NCI-H526 (cell line): ENCODE measurements around the gene SERTAD2.
A peak's percentile ranks its signal among the peaks of the same experiment; 100 is the strongest.

Experiments
- DNase-seq, 2 experiments: peaks; one replicate each; lab custom pipeline; 2025; lab: John Stamatoyannopoulos, UW

SERTAD2 gene

GRCh38 chr2:64675860-64676259, 22.1 kb upstream of the SERTAD2 start:
- DNase-seq: no peak

GRCh38 chr2:64672708-64673107, 19.0 kb upstream of the SERTAD2 start:
- DNase-seq: no peak

GRCh38 chr2:64670047-64670446, 16.3 kb upstream of the SERTAD2 start:
- no peak for DNase-seq

- no peak for DNase-seq
These were observed 15.6 kb upstream of the SERTAD2 start for GRCh38 chr2:64669288-64669687.

GRCh38 chr2:64668542-64668941, 14.8 kb upstream of the SERTAD2 start:
- no peak for DNase-seq

GRCh38 chr2:64667535-64667934, 13.8 kb upstream of the SERTAD2 start:
- no peak for DNase-seq

GRCh38 chr2:64666810-64667438, 13.2 kb upstream of the SERTAD2 start:
- DNase-seq: no peak

GRCh38 chr2:64665709-64666108, 12.0 kb upstream of the SERTAD2 start:
- no peak for DNase-seq

- no peak for DNase-seq
These were observed 9.7 kb upstream of the SERTAD2 start for GRCh38 chr2:64663402-64663801.

GRCh38 chr2:64661741-64662169, 8.0 kb upstream of the SERTAD2 start:
- DNase-seq: no peak

- no peak for DNase-seq
These were observed 5.5 kb upstream of the SERTAD2 start for GRCh38 chr2:64659252-64659651.

- no peak for DNase-seq
These were observed 4.6 kb upstream of the SERTAD2 start for GRCh38 chr2:64658269-64658668.

- DNase-seq: no peak
These were observed 3.7 kb upstream of the SERTAD2 start for GRCh38 chr2:64657411-64657810.

GRCh38 chr2:64656379-64656778, 2.7 kb upstream of the SERTAD2 start:
- DNase-seq: no peak

GRCh38 chr2:64655873-64656272, 2.2 kb upstream of the SERTAD2 start:
- DNase-seq: no peak

GRCh38 chr2:64655018-64655664, 1.4 kb upstream of the SERTAD2 start:
- DNase-seq: peak in 1 of 2 experiments; percentile 52

GRCh38 chr2:64654063-64654811, 524 bp upstream of the SERTAD2 start:
- DNase-seq: peak in 1 of 2 experiments; percentile 88

- DNase-seq: peak; percentile 37 to 69
These were observed 1.2 kb downstream of the SERTAD2 start for GRCh38 chr2:64652231-64653108.

- peak in 1 of 2 experiments; percentile 18 for DNase-seq
These were observed 2.1 kb downstream of the SERTAD2 start for GRCh38 chr2:64651590-64651989.

- peak; percentile 65 to 87 for DNase-seq
These were observed 2.9 kb downstream of the SERTAD2 start for GRCh38 chr2:64650722-64651338.

GRCh38 chr2:64650296-64650695, 3.4 kb downstream of the SERTAD2 start:
- DNase-seq: peak in 1 of 2 experiments; percentile 46

- peak; percentile 63 for DNase-seq
These were observed 4.1 kb downstream of the SERTAD2 start for GRCh38 chr2:64649626-64650025.
